GM12891 (cell line): ENCODE measurements around the gene PLK5.

Experiments
- POLR2A ChIP-seq: IDR thresholded peaks from 2 replicates; pipeline ENCODE4 v1.6.1; 2011; ENCODE audit warnings: low read depth, low read length, control low read depth
- POLR2AphosphoS5 ChIP-seq: IDR thresholded peaks from 2 replicates; pipeline ENCODE4 v1.6.1; 2011; ENCODE audit warnings: low read depth, low read length, control low read depth
- TAF1 ChIP-seq: IDR thresholded peaks from 2 replicates; pipeline ENCODE4 v1.6.1; 2011; ENCODE audit warnings: low read depth, low read length, control low read depth

GRCh38 chr19:1533510-1534150, 9.8 kb downstream of the PLK5 start:
- TF ChIP-seq TAF1 = no peak
- TF ChIP-seq POLR2A = no peak
- TF ChIP-seq POLR2AphosphoS5 = no peak
